TTC549 (cell line): ENCODE data around the gene MYO16.
"Not testable (repeated sequence)": the region's sequence is repeated elsewhere in the genome, so short reads cannot be mapped to it uniquely, and the experiment has no call there.

Experiments
- FAIRE-seq: peaks from 2 replicates; lab custom pipeline; 2012; peaks lifted over from hg19 to GRCh38; lab: Jason Lieb, UNC

The MYO16 gene

DNA sequence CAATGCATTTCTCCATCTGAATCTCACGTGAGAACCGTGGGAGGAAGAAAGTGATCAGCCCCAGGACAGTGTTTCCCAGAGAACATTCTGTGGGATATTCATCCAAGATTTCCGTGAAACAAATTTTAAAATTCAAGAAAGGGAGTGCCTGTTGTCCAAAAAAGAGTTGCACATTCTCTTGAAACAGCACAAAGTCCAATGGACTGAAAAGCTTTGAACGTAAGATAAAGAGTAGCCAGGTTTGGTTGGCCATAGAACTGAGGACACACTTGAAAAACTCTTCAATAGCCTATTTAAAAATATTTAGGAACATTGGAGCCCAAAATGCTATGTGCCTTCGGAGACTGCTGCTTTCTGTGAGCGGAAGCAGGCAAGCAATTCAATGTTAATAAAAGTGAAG is 353.9 kb downstream of the MYO16 start:
- FAIRE-seq = no peak

DNA sequence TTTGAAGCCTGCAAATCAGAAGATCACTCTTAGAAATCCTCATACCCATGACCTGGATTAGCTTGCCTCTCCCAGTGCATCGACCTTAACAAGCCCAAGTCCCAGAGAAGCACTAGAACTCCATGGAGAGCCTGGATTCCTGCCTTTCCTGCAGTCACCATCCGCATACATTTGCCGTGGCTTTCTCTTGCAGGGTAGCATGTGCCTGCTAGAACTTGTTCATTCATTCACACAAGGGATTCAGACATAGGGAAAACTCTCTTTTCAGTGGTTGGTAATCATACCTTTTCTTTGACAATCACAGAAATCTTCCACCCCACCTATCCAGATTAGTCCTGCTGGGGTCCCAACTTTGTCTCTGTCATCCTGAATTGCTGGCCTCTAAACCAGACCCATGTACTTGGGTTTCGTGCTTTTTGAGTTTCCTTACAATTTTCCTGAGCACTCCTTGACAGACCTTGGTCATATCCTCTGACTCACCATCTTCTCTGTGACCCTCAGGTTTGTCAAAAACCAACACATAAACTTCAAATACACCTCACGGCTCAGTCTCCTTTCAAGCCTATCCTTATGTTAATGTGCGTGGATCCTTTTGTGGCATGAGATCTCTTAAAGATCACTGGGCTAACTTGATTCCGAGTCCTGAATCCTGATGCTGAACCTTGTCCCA is 355.0 kb downstream of the MYO16 start:
- FAIRE-seq = no peak

GRCh38 chr13:108985166-108985565 is 355.8 kb downstream of the MYO16 start:
- FAIRE-seq = no peak

- FAIRE-seq = no peak
These were observed 358.1 kb downstream of the MYO16 start for GRCh38 chr13:108987517-108987916.

DNA sequence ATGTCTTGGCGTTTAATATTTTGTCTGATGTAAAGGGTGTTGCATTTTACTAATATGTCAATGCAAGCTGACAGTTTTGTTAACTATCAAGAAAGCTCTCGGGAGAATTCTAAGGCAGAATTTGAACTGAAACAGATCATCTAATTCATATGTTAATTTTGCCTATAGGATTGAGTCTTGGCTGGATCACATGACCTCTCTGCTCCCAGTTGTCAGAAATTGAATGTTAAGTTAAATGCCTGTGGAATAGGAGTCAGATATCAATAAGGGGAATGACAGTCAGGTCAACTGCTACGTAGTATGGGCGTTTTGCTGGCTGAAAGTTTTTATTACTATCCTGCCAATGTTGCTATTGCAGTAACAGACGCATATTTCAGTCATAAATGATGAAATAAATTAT is 358.5 kb downstream of the MYO16 start:
- no peak for FAIRE-seq

GRCh38 chr13:108991416-108991815 is 362.0 kb downstream of the MYO16 start:
- not testable (repeated sequence) for FAIRE-seq

- no peak for FAIRE-seq
These were observed 363.9 kb downstream of the MYO16 start for GRCh38 chr13:108993346-108993745.

DNA sequence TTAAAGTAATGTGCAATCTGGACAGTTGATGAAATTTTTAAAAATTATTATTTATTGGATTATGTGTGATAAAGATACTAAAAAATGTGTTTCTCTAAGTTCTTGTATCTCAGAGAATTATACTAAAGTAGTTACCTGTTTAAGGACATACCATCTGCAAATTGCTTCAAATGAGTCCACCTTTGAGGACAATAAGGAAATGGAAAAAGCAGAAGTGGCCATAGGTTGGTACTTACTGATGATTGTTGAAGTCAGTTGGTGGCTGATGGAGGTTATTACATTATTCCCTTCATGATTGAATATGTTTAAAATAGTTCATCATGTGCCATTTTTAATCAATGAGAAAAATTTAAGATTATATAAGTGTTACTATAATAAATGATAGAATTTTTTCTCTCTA is 367.0 kb downstream of the MYO16 start:
- no peak for FAIRE-seq

GRCh38 chr13:109000207-109000606 is 370.8 kb downstream of the MYO16 start:
- no peak for FAIRE-seq

GRCh38 chr13:109002934-109003333 is 373.5 kb downstream of the MYO16 start:
- FAIRE-seq = no peak

GRCh38 chr13:109007946-109008345 is 378.5 kb downstream of the MYO16 start:
- FAIRE-seq = no peak

GRCh38 chr13:109009756-109010155 is 380.3 kb downstream of the MYO16 start:
- FAIRE-seq = no peak

DNA sequence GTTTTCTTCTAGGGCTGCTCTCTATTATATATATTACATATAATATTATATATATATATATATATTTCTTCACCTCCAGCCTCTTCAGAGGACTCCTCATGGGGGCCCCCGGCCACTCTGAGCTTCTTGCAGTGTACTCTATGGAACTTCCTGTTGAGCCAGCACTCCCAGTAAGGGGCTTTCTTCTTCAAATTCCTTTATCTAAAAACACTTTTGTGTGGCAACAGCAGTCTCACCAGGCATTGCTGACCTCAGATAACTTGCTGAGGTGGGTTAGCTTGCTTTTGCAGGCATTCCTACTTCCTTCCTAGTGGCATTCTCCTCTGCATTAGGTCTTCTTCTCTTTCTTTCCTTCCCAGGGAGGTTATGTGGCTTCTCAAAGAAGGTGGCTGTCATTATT is 381.5 kb downstream of the MYO16 start:
- no peak for FAIRE-seq

DNA sequence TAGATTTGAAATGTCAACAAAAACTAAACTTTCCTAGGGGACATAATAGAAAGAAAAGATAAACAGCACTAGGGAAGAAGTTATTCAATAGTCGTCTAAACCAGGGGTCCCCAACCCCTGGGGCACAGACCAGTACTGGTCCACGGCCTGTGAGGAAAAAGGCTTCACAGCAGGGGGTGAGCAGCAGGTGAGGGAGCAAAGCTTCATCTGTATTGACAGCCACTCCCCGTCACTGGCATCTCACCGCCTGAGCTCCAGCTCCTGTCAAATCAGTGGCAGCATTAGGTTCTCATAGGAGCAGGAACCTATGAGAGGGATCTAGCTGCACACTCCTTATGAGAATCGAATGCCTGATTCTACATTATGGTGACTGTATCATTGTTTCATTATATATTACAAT is 382.7 kb downstream of the MYO16 start:
- no peak for FAIRE-seq

- no peak for FAIRE-seq
These were observed 392.1 kb downstream of the MYO16 start for GRCh38 chr13:109021558-109021957.

DNA sequence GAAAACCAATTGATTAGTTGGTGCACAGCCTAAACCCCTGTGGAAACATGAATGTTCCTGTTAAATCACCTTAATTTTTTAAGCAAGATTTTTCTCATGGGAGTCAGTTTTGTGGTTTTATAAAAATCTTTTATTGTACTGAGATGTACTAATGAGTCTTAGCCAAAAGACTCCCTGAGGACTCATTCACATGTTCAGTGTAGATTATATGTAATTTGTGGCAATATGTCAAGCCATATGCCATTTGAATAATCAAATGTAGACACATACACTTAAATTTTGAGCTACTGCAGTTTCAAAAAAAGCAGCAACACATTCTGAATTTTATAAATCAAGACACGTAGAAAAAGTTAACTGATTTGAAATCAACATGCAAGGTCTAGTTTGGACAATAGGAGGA is 395.2 kb downstream of the MYO16 start:
- no peak for FAIRE-seq

GRCh38 chr13:109026266-109026665 is 396.9 kb downstream of the MYO16 start:
- FAIRE-seq = no peak

- no peak for FAIRE-seq
These were observed 399.2 kb downstream of the MYO16 start for GRCh38 chr13:109028624-109029023.

DNA sequence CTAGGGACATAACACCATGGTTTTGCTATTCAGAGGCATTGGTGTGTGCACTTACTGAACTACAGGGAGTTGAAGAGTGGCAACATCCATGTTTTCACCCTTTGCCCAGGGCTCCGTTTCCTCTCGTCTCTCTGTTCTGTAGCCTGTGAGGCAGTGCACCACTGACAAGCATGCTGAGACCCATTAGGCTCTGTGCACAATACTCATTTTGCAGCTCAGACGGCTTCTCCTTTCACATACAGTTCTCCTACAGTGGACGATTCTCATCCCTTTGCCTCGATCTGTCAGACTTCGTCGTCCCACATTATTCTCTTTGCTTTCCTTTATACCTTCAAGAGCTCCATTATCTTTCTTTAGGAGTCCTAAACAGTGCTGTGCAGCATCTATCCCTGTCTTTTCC is 403.7 kb downstream of the MYO16 start:
- FAIRE-seq = no peak

GRCh38 chr13:109036078-109036780 is 406.8 kb downstream of the MYO16 start:
- no peak for FAIRE-seq

DNA sequence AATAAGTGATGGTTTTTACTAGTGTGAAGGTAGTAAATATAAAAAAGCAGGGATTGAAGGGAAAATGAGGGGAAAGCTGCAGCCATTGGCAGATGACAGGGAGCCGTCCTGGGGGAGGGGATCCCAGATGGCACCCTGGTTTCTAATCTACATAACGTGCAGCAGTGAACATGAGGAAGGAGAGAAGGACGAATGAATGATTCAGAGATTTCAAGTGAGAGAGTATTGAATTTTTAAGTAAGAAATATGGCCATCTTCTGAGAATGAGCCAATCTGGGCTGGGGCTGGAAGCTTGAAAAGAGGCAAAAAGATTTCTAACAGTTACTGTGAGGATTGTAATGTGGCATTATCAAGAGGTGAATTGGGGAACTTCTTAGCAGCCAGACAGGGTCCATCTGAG is 414.2 kb downstream of the MYO16 start:
- no peak for FAIRE-seq

DNA sequence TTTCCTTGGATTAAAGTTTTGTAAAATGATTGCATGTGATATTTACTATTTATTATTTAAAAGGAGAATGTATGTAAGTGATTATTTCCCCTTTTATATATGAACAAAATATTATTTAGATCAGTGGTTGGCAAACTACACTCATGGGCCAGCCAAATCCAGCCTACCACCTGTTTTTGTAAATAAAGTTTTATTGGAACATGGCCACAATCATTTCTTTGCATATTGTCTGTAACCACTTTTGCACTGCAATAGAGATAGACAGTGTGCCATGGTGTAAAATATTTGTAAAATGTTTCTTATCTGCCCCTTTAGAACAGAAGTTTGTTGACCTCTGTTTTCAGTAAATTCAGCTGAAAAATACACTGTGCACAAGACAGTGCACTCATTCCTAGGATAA is 426.4 kb downstream of the MYO16 start:
- FAIRE-seq = no peak

- no peak for FAIRE-seq
These were observed 428.7 kb downstream of the MYO16 start for GRCh38 chr13:109058087-109058486.

DNA sequence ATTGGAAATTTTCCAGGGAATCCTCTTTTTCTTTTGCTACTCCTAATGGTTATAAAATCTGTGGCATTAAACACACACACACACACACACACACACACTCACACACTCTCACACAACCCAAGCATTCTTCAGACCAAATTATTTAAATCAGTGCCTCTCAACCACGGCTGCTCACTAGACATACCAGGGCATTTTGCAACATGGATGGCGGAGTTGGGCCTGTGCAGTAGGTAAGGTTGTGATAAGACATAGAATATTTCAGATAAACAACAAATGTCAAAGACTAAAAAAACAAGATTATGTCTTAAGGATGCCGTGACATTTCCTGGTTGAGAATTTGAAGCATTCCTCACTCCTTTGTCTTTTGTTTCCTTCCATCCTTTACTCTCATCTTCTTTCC is 443.1 kb downstream of the MYO16 start:
- FAIRE-seq = no peak
